Natural killer cell treated with Interleukin-12 subunit alpha and Interleukin-12 subunit beta and Interleukin-15 and Interleukin-18, amount 100 ng/mL, for 72 hours (primary cell): ENCODE measurements around the gene KIRREL3. TPM values are rescaled to one million over a fixed set of nuclear protein-coding genes. Genes with fewer than 3 reads are reported as not detected.
A peak's percentile ranks its signal among the peaks of the same experiment; 100 is the strongest.

Experiments used
- ATAC-seq, 2 donors: fragments of 150-1000 bp; cut with Tn5 transposase in 1 of 2; sonication (Bioruptor Pico), chemical (Tn5 transposase) in 1 of 2; 2 replicates each; pipeline ENCODE4 v1.10.0; 2021
- DNase-seq: peaks from one replicate; pipeline ENCODE4 v3.0.0; 2022; ENCODE audit warnings: low spot score
- H3K27ac Mint-ChIP-seq, 2 donors: 1 replicate in 1 of 2; 2 replicates in 1 of 2; pipeline ENCODE4 v1.8.0; 2022; ENCODE audit warnings: mixed read lengths in 2 of 2, mild to moderate bottlenecking in 1 of 2, moderate library complexity in 1 of 2
- H3K27me3 Mint-ChIP-seq, 2 donors: 1 replicate in 1 of 2; 2 replicates in 1 of 2; pipeline ENCODE4 v1.8.0; 2022; ENCODE audit warnings: mixed read lengths in 2 of 2
- H3K36me3 Mint-ChIP-seq: one replicate; pipeline ENCODE4 v1.8.0; 2022; ENCODE audit warnings: mixed read lengths
- H3K4me1 Mint-ChIP-seq, 2 donors: 1 replicate in 1 of 2; 2 replicates in 1 of 2; pipeline ENCODE4 v1.8.0; 2022; ENCODE audit warnings: low read depth in 2 of 2, mixed read lengths in 2 of 2, mild to moderate bottlenecking in 1 of 2
- H3K4me3 Mint-ChIP-seq: one replicate; pipeline ENCODE4 v1.8.0; 2022; ENCODE audit warnings: mixed read lengths
- H3K9me3 Mint-ChIP-seq: 2 replicates; pipeline ENCODE4 v1.8.0; 2022; ENCODE audit warnings: mixed read lengths
- total RNA-seq, 2 donors: library from RNA; stranded (reverse); gene quantifications; one replicate each; pipeline ENCODE4 v1.2.3, GENCODE V29; 2022

Gene KIRREL3
- total RNA-seq, 2 donors from 2014 or later: not detected

GRCh38 chr11:126855536-126855935, 145.0 kb downstream of the KIRREL3 start:
- ATAC-seq: peak in 1 of 2 donors; percentile 28
- Mint-ChIP-seq H3K9me3 (no peaks in the 10 kb centered on the region), H3K36me3 (no peaks in the 10 kb centered on the region)

GRCh38 chr11:126853732-126854131, 146.8 kb downstream of the KIRREL3 start:
- H3K36me3 Mint-ChIP-seq: no peaks in the 10 kb centered on the region
- DNase-seq (no peak), ATAC-seq (no peak)
- no peaks in the 10 kb centered on the region for H3K9me3 Mint-ChIP-seq
- no peak overlapping the region for H3K27ac Mint-ChIP-seq
- H3K4me3 Mint-ChIP-seq: no peak overlapping the region
- peaks cover 6 to 7% of the 10 kb centered on the region in 2 donors for H3K27me3 Mint-ChIP-seq
- no peaks in the 10 kb centered on the region for H3K4me1 Mint-ChIP-seq

More at GRCh38 chr11:126855536-126855935, 145.0 kb downstream of the KIRREL3 start:
- DNase-seq: no peak
- Mint-ChIP-seq H3K4me1 (no peaks in the 10 kb centered on the region), H3K4me3 (no peak overlapping the region), H3K27ac (no peak overlapping the region), H3K27me3 (peaks cover 6 to 8% of the 10 kb centered on the region in 2 donors)

- Mint-ChIP-seq H3K4me3 (no peak overlapping the region), H3K9me3 (no peaks in the 10 kb centered on the region), H3K4me1 (no peaks in the 10 kb centered on the region), H3K27me3 (peaks cover 0 to 10% of the 10 kb centered on the region in 2 donors), H3K27ac (no peak overlapping the region), H3K36me3 (no peaks in the 10 kb centered on the region)
- no peak for ATAC-seq
- DNase-seq: no peak
Observed at GRCh38 chr11:126844789-126845188, 155.8 kb downstream of the KIRREL3 start.

GRCh38 chr11:126843096-126843495, 157.5 kb downstream of the KIRREL3 start:
- no peak for DNase-seq
- H3K4me3 Mint-ChIP-seq: no peak overlapping the region
- ATAC-seq: no peak
- H3K4me1 Mint-ChIP-seq: no peaks in the 10 kb centered on the region
- H3K9me3 Mint-ChIP-seq: no peaks in the 10 kb centered on the region
- H3K27me3 Mint-ChIP-seq: peaks cover 10 to 12% of the 10 kb centered on the region in 2 donors
- H3K36me3 Mint-ChIP-seq: no peaks in the 10 kb centered on the region
- no peak overlapping the region for H3K27ac Mint-ChIP-seq

- H3K36me3 Mint-ChIP-seq: no peaks in the 10 kb centered on the region
- no peaks in the 10 kb centered on the region for H3K4me1 Mint-ChIP-seq
- H3K27me3 Mint-ChIP-seq: peaks cover 15 to 19% of the 10 kb centered on the region in 2 donors
- DNase-seq: no peak
- peak; percentile 38 to 55 for ATAC-seq
- no peaks in the 10 kb centered on the region for H3K9me3 Mint-ChIP-seq
- no peak overlapping the region for H3K4me3 Mint-ChIP-seq
- no peak overlapping the region for H3K27ac Mint-ChIP-seq
Observed at GRCh38 chr11:126841999-126842398, 158.6 kb downstream of the KIRREL3 start.

- Mint-ChIP-seq H3K27ac (no peak overlapping the region), H3K4me3 (no peak overlapping the region), H3K27me3 (peaks cover 15 to 19% of the 10 kb centered on the region in 2 donors), H3K36me3 (no peaks in the 10 kb centered on the region), H3K4me1 (no peaks in the 10 kb centered on the region), H3K9me3 (no peaks in the 10 kb centered on the region)
- DNase-seq (no peak), ATAC-seq (no peak)
Observed at GRCh38 chr11:126840975-126841374, 159.6 kb downstream of the KIRREL3 start.

- Mint-ChIP-seq H3K4me1 (no peaks in the 10 kb centered on the region), H3K27me3 (peaks cover 18 to 19% of the 10 kb centered on the region in 2 donors)
Observed at GRCh38 chr11:126840201-126840886, 160.2 kb downstream of the KIRREL3 start.

GRCh38 chr11:126839496-126839895, 161.1 kb downstream of the KIRREL3 start:
- H3K4me3 Mint-ChIP-seq: no peak overlapping the region
- H3K27ac Mint-ChIP-seq: no peak overlapping the region
- H3K4me1 Mint-ChIP-seq: no peaks in the 10 kb centered on the region
- no peaks in the 10 kb centered on the region for H3K36me3 Mint-ChIP-seq
- ATAC-seq (no peak), DNase-seq (no peak)
- H3K27me3 Mint-ChIP-seq: peaks cover 19 to 20% of the 10 kb centered on the region in 2 donors
- no peaks in the 10 kb centered on the region for H3K9me3 Mint-ChIP-seq

More at GRCh38 chr11:126840201-126840886, 160.2 kb downstream of the KIRREL3 start:
- Mint-ChIP-seq H3K9me3 (no peaks in the 10 kb centered on the region), H3K27ac (no peak overlapping the region), H3K36me3 (no peaks in the 10 kb centered on the region), H3K4me3 (no peak overlapping the region)
- DNase-seq (no peak), ATAC-seq (no peak)

- ATAC-seq (no peak), DNase-seq (no peak)
- Mint-ChIP-seq H3K4me3 (no peak overlapping the region), H3K27ac (no peak overlapping the region), H3K27me3 (peaks cover 19 to 20% of the 10 kb centered on the region in 2 donors), H3K36me3 (no peaks in the 10 kb centered on the region), H3K4me1 (no peaks in the 10 kb centered on the region), H3K9me3 (no peaks in the 10 kb centered on the region)
Observed at GRCh38 chr11:126838779-126839178, 161.8 kb downstream of the KIRREL3 start.

GRCh38 chr11:126837581-126837980, 163.0 kb downstream of the KIRREL3 start:
- H3K9me3 Mint-ChIP-seq: no peaks in the 10 kb centered on the region
- H3K36me3 Mint-ChIP-seq: no peaks in the 10 kb centered on the region
- no peak for ATAC-seq
- H3K4me1 Mint-ChIP-seq: no peaks in the 10 kb centered on the region
- H3K27me3 Mint-ChIP-seq: peaks cover 19 to 23% of the 10 kb centered on the region in 2 donors
- DNase-seq: no peak
- H3K27ac Mint-ChIP-seq: no peak overlapping the region
- no peak overlapping the region for H3K4me3 Mint-ChIP-seq

GRCh38 chr11:126834573-126834972, 166.0 kb downstream of the KIRREL3 start:
- Mint-ChIP-seq H3K36me3 (no peaks in the 10 kb centered on the region), H3K27me3 (peaks cover 25 to 26% of the 10 kb centered on the region in 2 donors), H3K9me3 (no peaks in the 10 kb centered on the region), H3K4me3 (no peak overlapping the region), H3K4me1 (no peaks in the 10 kb centered on the region), H3K27ac (no peak overlapping the region)
- DNase-seq (no peak), ATAC-seq (no peak)

GRCh38 chr11:126834149-126834548, 166.4 kb downstream of the KIRREL3 start:
- no peak overlapping the region for H3K4me3 Mint-ChIP-seq
- no peaks in the 10 kb centered on the region for H3K4me1 Mint-ChIP-seq
- no peaks in the 10 kb centered on the region for H3K9me3 Mint-ChIP-seq
- DNase-seq (no peak), ATAC-seq (no peak)
- H3K36me3 Mint-ChIP-seq: no peaks in the 10 kb centered on the region
- H3K27ac Mint-ChIP-seq: no peak overlapping the region
- peaks cover 25 to 26% of the 10 kb centered on the region in 2 donors for H3K27me3 Mint-ChIP-seq

- Mint-ChIP-seq H3K4me1 (no peaks in the 10 kb centered on the region), H3K36me3 (no peaks in the 10 kb centered on the region), H3K27ac (no peak overlapping the region), H3K27me3 (peaks cover 16 to 29% of the 10 kb centered on the region in 2 donors), H3K4me3 (no peak overlapping the region), H3K9me3 (no peaks in the 10 kb centered on the region)
- ATAC-seq (no peak), DNase-seq (no peak)
Observed at GRCh38 chr11:126833065-126833464, 167.5 kb downstream of the KIRREL3 start.

- no peak overlapping the region for H3K4me3 Mint-ChIP-seq
- no peaks in the 10 kb centered on the region for H3K4me1 Mint-ChIP-seq
- peaks cover 9 to 26% of the 10 kb centered on the region in 2 donors for H3K27me3 Mint-ChIP-seq
- H3K36me3 Mint-ChIP-seq: no peaks in the 10 kb centered on the region
- no peak overlapping the region for H3K27ac Mint-ChIP-seq
- no peaks in the 10 kb centered on the region for H3K9me3 Mint-ChIP-seq
- DNase-seq (no peak), ATAC-seq (no peak)
Observed at GRCh38 chr11:126832387-126832786, 168.2 kb downstream of the KIRREL3 start.
